Measurements from ENCODE around the gene ANKRD23. TPM values are rescaled to one million over a fixed set of nuclear protein-coding genes. Genes with fewer than 3 reads are reported as not detected.

ANKRD23 gene
- total and polyA plus RNA-seq, 4 experiments from 2014 or later, result 1.5 to 19.7 (median 19.4) TPM; not detected in 1

GRCh38 chr2:96810783-96811192 lies 33.0 kb downstream of the ANKRD23 start:
- peaks cover 5% of the 10 kb centered on the region for H3K36me3 ChIP-seq (ENCODE audit: insufficient read depth, low read length)

GRCh38 chr2:96809951-96810782 lies 33.7 kb downstream of the ANKRD23 start:
- Mint-ChIP-seq H3K4me3 (peak overlapping the region in 1 of 8 donors; percentile 5), H3K27ac (peak overlapping the region in 3 of 7 donors; percentile 32 to 85 (median 46)), H3K4me1 (peaks cover 27 to 67% (median 44%) of the 10 kb centered on the region in 4 donors), H3K36me3 (peaks cover 10 to 14% of the 10 kb centered on the region in 2 donors), H3K9me3 (peaks cover 0 to 5% (median 0%) of the 10 kb centered on the region in 8 donors), H3K27me3 (no peaks in the 10 kb centered on the region)
- no peaks in the 10 kb centered on the region for H3K9me3 ChIP-seq (ENCODE audit: control insufficient read depth in 1 of 2, low read length in 2 of 2)
- CTCF ChIA-PET (ENCODE audit: partially characterized antibody), result interaction anchor here (0.6 to 1.3 kb wide), 4 partner anchors 9 to 302 kb away, joined by 3 to 5 read pairs (median 4); partner anchors contain the start of gene ANKRD39
- H3K4me1 ChIP-seq (ENCODE audit: insufficient read depth, low read length), result peaks cover 36% of the 10 kb centered on the region
- H3K36me3 ChIP-seq (ENCODE audit: insufficient read depth, low read length), result peaks cover 5% of the 10 kb centered on the region
- POLR2A ChIA-PET (ENCODE audit: partially characterized antibody), result interaction anchor here (1.4 to 1.7 kb wide), 2 partner anchors 8 to 153 kb away, joined by 3 read pairs; no protein-coding TSS in a partner anchor
- DNase-seq, result no peak
- intact Hi-C loops (cut with micrococcal nuclease), result loop anchor here (10.0 kb wide), 1 partner anchor 405 kb away; no protein-coding TSS in a partner anchor
- no peak overlapping the region for H3K27ac ChIP-seq (ENCODE audit: low read depth, low read length)
- H3K4me3 ChIP-seq (ENCODE audit: low read length in 2 of 2), result no peak overlapping the region
- H3K27me3 ChIP-seq (ENCODE audit: insufficient read depth, low read length), result no peaks in the 10 kb centered on the region

More at GRCh38 chr2:96810783-96811192, 33.0 kb downstream of the ANKRD23 start:
- Mint-ChIP-seq H3K9me3 (peaks cover 0 to 5% (median 0%) of the 10 kb centered on the region in 8 donors), H3K27me3 (no peaks in the 10 kb centered on the region), H3K4me3 (no peak overlapping the region), H3K36me3 (peaks cover 10 to 19% of the 10 kb centered on the region in 2 donors), H3K27ac (peak overlapping the region in 5 of 7 donors; percentile 13 to 56 (median 46)), H3K4me1 (peaks cover 30 to 71% (median 49%) of the 10 kb centered on the region in 4 donors)
- CTCF ChIA-PET (ENCODE audit: partially characterized antibody), result interaction anchor here (0.6 to 1.1 kb wide), 2 partner anchors 41 to 301 kb away, joined by 3 to 5 read pairs; no protein-coding TSS in a partner anchor
- intact Hi-C loops (cut with micrococcal nuclease), result no loop called here
- H3K4me1 ChIP-seq (ENCODE audit: insufficient read depth, low read length), result peaks cover 40% of the 10 kb centered on the region
- DNase-seq, result no peak
- H3K27ac ChIP-seq (ENCODE audit: low read depth, low read length), result no peak overlapping the region
- no peak overlapping the region for H3K4me3 ChIP-seq (ENCODE audit: low read length in 2 of 2)
- H3K9me3 ChIP-seq (ENCODE audit: control insufficient read depth in 1 of 2, low read length in 2 of 2), result no peaks in the 10 kb centered on the region
- H3K27me3 ChIP-seq (ENCODE audit: insufficient read depth, low read length), result no peaks in the 10 kb centered on the region
- POLR2A ChIA-PET (ENCODE audit: partially characterized antibody), result interaction anchor here (1.4 to 1.7 kb wide), 3 partner anchors 8 to 152 kb away, joined by 3 read pairs; no protein-coding TSS in a partner anchor

- peak overlapping the region; percentile 22 to 86 (median 46) for H3K27ac Mint-ChIP-seq
- intact Hi-C loops (cut with micrococcal nuclease), result loop anchor here (10.0 kb wide), 1 partner anchor 405 kb away; no protein-coding TSS in a partner anchor
- no peak overlapping the region for H3K27ac ChIP-seq (ENCODE audit: low read depth, low read length)
- CTCF ChIA-PET (ENCODE audit: partially characterized antibody), result interaction anchor here (1.0 to 1.7 kb wide), 3 partner anchors 9 to 49 kb away, joined by 3 to 4 read pairs (median 3); partner anchors contain the start of gene ANKRD39
- H3K4me1 ChIP-seq (ENCODE audit: insufficient read depth, low read length), result peaks cover 31% of the 10 kb centered on the region
- H3K27me3 Mint-ChIP-seq, result no peaks in the 10 kb centered on the region
- peaks cover 0 to 5% (median 0%) of the 10 kb centered on the region in 8 donors for H3K9me3 Mint-ChIP-seq
- POLR2A ChIA-PET (ENCODE audit: partially characterized antibody), result interaction anchor here (1.0 to 1.7 kb wide), 2 partner anchors 9 to 31 kb away, joined by 3 read pairs; no protein-coding TSS in a partner anchor
- H3K36me3 ChIP-seq (ENCODE audit: insufficient read depth, low read length), result peaks cover 5% of the 10 kb centered on the region
- peaks cover 10 to 14% of the 10 kb centered on the region in 2 donors for H3K36me3 Mint-ChIP-seq
- no peak overlapping the region for H3K4me3 ChIP-seq (ENCODE audit: low read length in 2 of 2)
- H3K27me3 ChIP-seq (ENCODE audit: insufficient read depth, low read length), result no peaks in the 10 kb centered on the region
- H3K4me3 Mint-ChIP-seq, result peak overlapping the region in 2 of 8 donors; percentile 41 to 43
- no peaks in the 10 kb centered on the region for H3K9me3 ChIP-seq (ENCODE audit: control insufficient read depth in 1 of 2, low read length in 2 of 2)
- DNase-seq, result no peak
- peaks cover 26 to 63% (median 43%) of the 10 kb centered on the region in 4 donors for H3K4me1 Mint-ChIP-seq
Observed at GRCh38 chr2:96809216-96809882, 34.5 kb downstream of the ANKRD23 start.

GRCh38 chr2:96808176-96808837 lies 35.5 kb downstream of the ANKRD23 start:
- intact Hi-C loops (cut with micrococcal nuclease), result loop anchor here (10.0 kb wide), 1 partner anchor 404 kb away; no protein-coding TSS in a partner anchor
- Mint-ChIP-seq H3K27ac (peak overlapping the region; percentile 75 to 98 (median 86)), H3K27me3 (no peaks in the 10 kb centered on the region), H3K36me3 (peaks cover 10 to 14% of the 10 kb centered on the region in 2 donors), H3K4me1 (peaks cover 23 to 59% (median 40%) of the 10 kb centered on the region in 4 donors), H3K9me3 (peaks cover 0 to 5% (median 0%) of the 10 kb centered on the region in 8 donors), H3K4me3 (peak overlapping the region in 7 of 8 donors; percentile 21 to 55 (median 39))
- ChIA-PET CTCF (ENCODE audit: partially characterized antibody) (interaction anchor here (1.2 to 3.0 kb wide), 3 partner anchors 8 to 48 kb away, joined by 3 to 8 read pairs (median 4); partner anchors contain the start of genes CNNM3 and CNNM4), POLR2A (ENCODE audit: partially characterized antibody) (interaction anchor here (1.3 to 6.4 kb wide), 4 partner anchors 8 to 59 kb away, joined by 3 to 104 read pairs (median 10); partner anchors contain the start of genes ANKRD39 and CNNM3)
- H3K27me3 ChIP-seq (ENCODE audit: insufficient read depth, low read length), result no peaks in the 10 kb centered on the region
- H3K27ac ChIP-seq (ENCODE audit: low read depth, low read length), result no peak overlapping the region
- DNase-seq, result no peak
- no peaks in the 10 kb centered on the region for H3K9me3 ChIP-seq (ENCODE audit: control insufficient read depth in 1 of 2, low read length in 2 of 2)
- peaks cover 27% of the 10 kb centered on the region for H3K4me1 ChIP-seq (ENCODE audit: insufficient read depth, low read length)
- H3K36me3 ChIP-seq (ENCODE audit: insufficient read depth, low read length), result peaks cover 5% of the 10 kb centered on the region
- no peak overlapping the region for H3K4me3 ChIP-seq (ENCODE audit: low read length in 2 of 2)

GRCh38 chr2:96807127-96807471 lies 36.7 kb downstream of the ANKRD23 start:
- DNase-seq, result no peak
- Mint-ChIP-seq H3K36me3 (peaks cover 10% of the 10 kb centered on the region in 2 donors), H3K9me3 (peaks cover 0 to 5% (median 0%) of the 10 kb centered on the region in 8 donors), H3K27ac (peak overlapping the region; percentile 91 to 100 (median 98)), H3K4me1 (peaks cover 16 to 52% (median 31%) of the 10 kb centered on the region in 4 donors), H3K27me3 (no peaks in the 10 kb centered on the region), H3K4me3 (peak overlapping the region; percentile 79 to 92 (median 86))
- peaks cover 34% of the 10 kb centered on the region for H3K4me1 ChIP-seq (ENCODE audit: insufficient read depth, low read length)
- no peaks in the 10 kb centered on the region for H3K9me3 ChIP-seq (ENCODE audit: control insufficient read depth in 1 of 2, low read length in 2 of 2)
- H3K27ac ChIP-seq (ENCODE audit: low read depth, low read length), result peak overlapping the region; percentile 22
- ChIA-PET CTCF (ENCODE audit: partially characterized antibody) (interaction anchor here (0.7 to 3.0 kb wide), 7 partner anchors 9 to 305 kb away, joined by 3 to 10 read pairs (median 4); partner anchors contain the start of genes ANKRD36, ANKRD39, CNNM3 and CNNM4), POLR2A (ENCODE audit: partially characterized antibody) (interaction anchor here (1.0 to 6.4 kb wide), 12 partner anchors 9 to 169 kb away, joined by 3 to 104 read pairs (median 5); partner anchors contain the start of genes ANKRD39, CNNM3, CNNM4 and KANSL3)
- H3K36me3 ChIP-seq (ENCODE audit: insufficient read depth, low read length), result peaks cover 5% of the 10 kb centered on the region
- H3K4me3 ChIP-seq (ENCODE audit: low read length in 2 of 2), result peak overlapping the region in 1 of 2 donors; percentile 38
- intact Hi-C loops (cut with micrococcal nuclease), result loop anchor here (10.0 kb wide), 1 partner anchor 402 kb away; no protein-coding TSS in a partner anchor
- no peaks in the 10 kb centered on the region for H3K27me3 ChIP-seq (ENCODE audit: insufficient read depth, low read length)
